Measurements from ENCODE around the gene DUSP11.

Gene DUSP11

DNA sequence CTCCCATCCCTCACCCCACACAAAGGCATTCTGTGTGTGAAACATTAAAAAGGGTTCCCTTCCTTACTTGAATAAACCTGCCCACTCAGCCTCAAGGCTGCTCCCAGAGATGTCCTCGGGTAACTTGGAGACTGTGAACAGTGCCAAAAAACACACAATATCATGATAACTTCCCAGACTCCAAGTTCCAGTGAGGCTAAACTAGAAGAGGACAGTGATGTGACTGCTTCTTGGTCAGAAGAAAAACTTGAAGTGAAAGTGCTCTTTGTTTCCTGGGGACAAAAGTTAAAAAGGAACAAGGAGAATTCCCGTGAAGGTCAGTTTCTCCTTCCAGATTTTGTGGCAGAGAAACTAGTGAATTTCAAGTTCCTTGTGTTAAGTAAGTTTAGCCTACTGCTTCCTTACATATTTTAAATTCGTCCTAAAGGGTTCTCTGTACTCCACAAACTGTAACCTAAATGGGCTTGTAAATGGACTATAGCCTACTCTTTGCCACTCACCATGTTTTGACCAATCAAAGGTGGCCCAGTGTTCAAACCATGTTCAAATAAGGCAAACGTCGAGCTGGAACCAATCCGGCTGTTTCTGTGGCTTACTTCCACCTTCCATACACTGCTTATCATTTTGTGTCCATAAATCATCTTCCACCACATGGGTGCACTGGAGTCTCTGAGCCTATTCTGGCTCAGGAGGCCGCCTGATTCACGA lies 63.2 kb downstream of the DUSP11 start:
- DNase-seq: no peak

DNA sequence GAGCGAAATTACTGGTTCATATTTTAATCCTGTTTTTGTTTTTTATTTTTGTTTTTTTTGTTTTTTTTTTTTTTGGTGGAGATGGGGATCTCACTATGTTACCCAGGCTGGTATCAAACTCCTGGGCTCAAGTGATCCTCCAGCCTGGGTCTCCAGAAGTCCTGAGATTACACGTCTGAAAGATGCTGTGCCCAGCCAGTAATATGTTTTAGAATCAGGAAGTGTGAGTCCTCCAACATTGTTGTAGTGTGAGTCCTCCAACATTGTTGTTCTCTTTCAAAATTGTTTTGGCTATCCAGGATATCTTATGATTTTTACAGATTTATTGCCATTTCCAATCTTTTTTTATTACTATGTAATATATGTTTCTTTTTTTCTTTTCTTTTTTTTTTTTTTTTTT lies 65.8 kb downstream of the DUSP11 start:
- no peak for DNase-seq
